HS-27A (cell line): ENCODE results near the gene DNAH17.

Experiments
- DNase-seq: peaks from one replicate; pipeline ENCODE4 v3.0.0-alpha.2; 2012; ENCODE audit warnings: low read depth, missing footprints

DNAH17 gene

GRCh38 chr17:78541488-78542206, 35.5 kb downstream of the DNAH17 start:
- no peak for DNase-seq

GRCh38 chr17:78539781-78540180, 37.4 kb downstream of the DNAH17 start:
- DNase-seq: no peak

- no peak for DNase-seq
Measured at GRCh38 chr17:78538033-78538776, 39.0 kb downstream of the DNAH17 start.

- no peak for DNase-seq
Measured at GRCh38 chr17:78537217-78537860, 39.9 kb downstream of the DNAH17 start.

GRCh38 chr17:78535273-78536197, 41.7 kb downstream of the DNAH17 start:
- DNase-seq: no peak

- no peak for DNase-seq
Measured at GRCh38 chr17:78534492-78535272, 42.5 kb downstream of the DNAH17 start.

GRCh38 chr17:78532922-78533640, 44.1 kb downstream of the DNAH17 start:
- DNase-seq: no peak

- no peak for DNase-seq
Measured at GRCh38 chr17:78532311-78532710, 44.9 kb downstream of the DNAH17 start.

- no peak for DNase-seq
Measured at GRCh38 chr17:78530675-78531074, 46.5 kb downstream of the DNAH17 start.

GRCh38 chr17:78529871-78530670, 47.1 kb downstream of the DNAH17 start:
- DNase-seq: no peak

- no peak for DNase-seq
Measured at GRCh38 chr17:78529251-78529650, 47.9 kb downstream of the DNAH17 start.

- no peak for DNase-seq
Measured at GRCh38 chr17:78528541-78528940, 48.7 kb downstream of the DNAH17 start.

GRCh38 chr17:78527345-78527744, 49.9 kb downstream of the DNAH17 start:
- no peak for DNase-seq

- DNase-seq: no peak
Measured at GRCh38 chr17:78526231-78527025, 50.8 kb downstream of the DNAH17 start.

GRCh38 chr17:78525511-78526160, 51.6 kb downstream of the DNAH17 start:
- DNase-seq: no peak

GRCh38 chr17:78524870-78525510, 52.2 kb downstream of the DNAH17 start:
- DNase-seq: no peak

GRCh38 chr17:78523934-78524655, 53.1 kb downstream of the DNAH17 start:
- no peak for DNase-seq
